Stimulated activated CD4-positive, alpha-beta T cell treated with anti-CD3 and anti-CD28 coated beads, Interleukin-4, amount 100 ng/mL, for 24 hours (primary cell): ENCODE data around the gene CTNNA3.

Experiments
- DNase-seq: peaks from one replicate; pipeline ENCODE4 v3.0.0-alpha.2; 2020

The CTNNA3 gene

DNA sequence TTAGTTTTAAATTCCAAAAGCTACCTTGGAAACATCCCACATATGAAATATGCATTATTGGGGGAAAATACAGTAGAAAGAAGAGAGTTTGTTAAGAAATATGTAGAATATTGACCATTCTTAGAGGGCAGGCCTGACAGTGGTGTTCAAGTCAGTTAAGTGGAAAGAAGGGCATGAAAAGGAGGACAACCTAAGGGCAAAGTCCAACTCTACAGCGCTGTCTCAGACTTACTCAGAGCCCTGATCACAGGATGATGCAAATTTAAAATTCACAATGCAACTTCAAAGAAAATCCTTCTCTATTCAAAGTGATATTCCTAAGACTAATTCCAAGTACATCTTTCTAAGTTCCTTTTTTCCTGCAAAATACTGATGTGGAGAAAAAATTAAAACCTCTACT, 909.3 kb downstream of the CTNNA3 start:
- DNase-seq: no peak

DNA sequence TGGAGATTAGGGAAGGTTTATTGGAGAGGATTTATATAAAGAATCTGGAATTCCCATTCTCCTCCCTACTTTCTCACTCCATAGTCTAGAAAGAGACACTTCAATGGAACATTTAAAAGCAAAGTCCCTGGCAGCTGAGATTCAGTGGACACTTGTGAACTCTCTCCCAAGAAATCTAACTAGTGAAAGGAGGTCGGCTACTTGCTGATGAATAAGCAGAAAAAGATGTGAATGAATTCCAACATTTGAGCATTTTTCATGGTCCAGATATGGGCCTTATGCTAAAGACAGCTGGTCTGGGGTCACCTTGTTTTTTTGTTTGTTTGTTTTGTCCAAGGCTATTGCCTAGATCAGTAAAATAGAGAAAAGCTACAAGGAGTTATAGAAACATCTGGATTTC, 911.2 kb downstream of the CTNNA3 start:
- no peak for DNase-seq

DNA sequence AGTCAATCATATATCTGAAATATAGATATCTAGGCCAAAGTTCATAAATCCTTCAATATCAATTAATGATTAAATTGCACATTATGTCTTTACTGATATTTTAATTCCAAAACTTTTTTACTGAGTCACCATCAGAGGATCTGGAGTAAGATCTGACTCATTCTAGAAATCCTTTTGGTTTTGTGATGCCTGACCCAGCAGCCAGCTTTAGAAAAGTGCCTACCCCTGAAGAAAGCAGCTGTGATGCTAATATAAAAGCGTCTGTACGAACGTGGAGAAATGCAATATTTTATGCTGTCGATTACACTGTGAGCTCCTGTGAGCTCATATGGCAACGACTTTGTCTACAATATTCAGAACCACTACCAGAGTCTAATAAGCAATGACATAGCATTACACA, 912.7 kb downstream of the CTNNA3 start:
- no peak for DNase-seq

DNA sequence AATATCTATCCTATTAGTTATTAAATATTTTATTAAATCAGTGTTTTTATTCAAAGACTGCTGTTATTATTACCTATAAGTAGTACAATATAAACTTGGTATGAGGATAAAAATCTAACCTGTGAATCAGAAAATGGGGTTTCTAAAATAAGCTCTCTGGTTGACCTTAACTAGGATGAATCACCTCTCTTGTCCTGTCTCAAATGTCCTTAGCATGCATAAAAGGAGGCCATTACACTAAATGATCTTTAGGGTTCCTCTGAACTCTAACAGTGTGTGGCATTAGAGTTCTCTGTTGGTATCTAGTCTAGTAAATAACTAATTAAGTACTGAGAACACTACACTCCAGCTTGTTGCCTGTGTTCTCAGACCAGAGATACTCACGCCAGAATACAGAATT, 913.2 kb downstream of the CTNNA3 start:
- DNase-seq: no peak

DNA sequence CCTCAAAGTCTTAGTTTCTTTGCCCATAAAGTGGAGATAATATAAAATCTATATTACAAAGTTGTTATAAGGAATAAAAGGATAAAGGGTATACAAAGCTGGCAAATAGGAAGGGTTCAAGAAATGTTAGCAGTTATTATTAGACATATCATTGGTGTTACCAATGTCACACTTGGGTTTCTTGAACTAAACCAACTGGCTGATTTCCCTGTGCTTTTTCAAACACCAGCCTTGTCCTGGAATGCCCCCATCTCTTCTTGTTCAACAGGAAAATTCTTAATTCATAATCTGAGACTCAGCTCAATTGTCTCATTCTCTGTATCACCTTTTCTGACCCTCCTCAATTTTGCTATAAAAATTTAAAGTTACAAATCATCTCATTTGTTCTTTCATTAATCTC, 913.9 kb downstream of the CTNNA3 start:
- DNase-seq: no peak

DNA sequence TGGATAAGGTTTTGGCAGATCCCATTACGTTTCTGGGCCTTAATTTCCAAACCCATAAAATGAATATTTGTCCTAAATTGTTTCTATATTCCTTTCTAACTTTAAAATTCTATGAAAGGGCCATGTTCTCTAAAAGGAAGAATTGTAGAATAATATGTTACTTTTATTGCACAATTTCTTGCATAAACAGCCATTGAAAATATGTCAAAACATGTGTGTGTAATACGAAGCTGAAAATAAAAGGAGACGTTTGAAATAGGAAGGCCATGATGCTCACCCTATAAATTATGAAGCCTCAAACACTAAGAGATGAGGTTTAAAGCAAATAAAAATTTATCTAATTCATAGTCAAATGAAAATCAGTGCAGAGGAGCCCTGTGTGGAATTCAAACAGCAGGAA, 915.2 kb downstream of the CTNNA3 start:
- no peak for DNase-seq

DNA sequence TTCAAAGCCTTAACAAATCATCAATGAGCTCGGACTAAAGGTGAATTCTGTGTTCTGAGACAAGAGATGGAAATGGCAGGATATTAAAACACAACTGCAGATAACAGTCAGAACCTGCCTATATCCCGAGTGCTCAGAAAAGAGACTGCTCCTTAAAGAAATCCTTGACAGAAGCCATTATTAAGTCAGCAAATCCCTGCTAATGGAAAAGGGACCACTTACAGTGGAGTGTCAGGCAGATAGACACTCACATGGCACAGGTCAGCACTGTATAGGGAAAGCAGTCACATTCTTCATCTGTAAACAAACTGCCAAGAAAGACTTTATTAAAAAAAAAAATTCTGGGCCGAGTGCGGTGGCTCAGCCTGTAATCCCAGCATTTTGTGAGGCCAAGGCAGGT, 917.6 kb downstream of the CTNNA3 start:
- DNase-seq: no peak

DNA sequence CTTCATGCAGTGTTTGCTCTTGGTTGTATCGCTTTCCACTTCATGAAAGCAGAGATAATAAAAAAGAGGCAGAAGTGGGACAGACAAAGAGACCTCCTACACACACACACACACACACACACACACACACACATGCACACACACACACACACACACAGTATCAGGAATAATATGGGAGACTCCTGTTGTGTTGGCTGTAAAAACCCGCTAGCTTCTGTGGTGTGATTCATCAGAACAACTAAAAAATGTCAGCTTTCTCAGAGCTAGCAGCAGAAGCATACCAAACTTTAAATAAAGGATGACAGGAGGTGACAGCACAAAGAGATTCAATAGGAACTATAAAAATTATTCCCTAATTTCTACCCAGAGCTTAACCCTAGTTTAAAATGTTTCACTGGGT, 918.3 kb downstream of the CTNNA3 start:
- DNase-seq: no peak

DNA sequence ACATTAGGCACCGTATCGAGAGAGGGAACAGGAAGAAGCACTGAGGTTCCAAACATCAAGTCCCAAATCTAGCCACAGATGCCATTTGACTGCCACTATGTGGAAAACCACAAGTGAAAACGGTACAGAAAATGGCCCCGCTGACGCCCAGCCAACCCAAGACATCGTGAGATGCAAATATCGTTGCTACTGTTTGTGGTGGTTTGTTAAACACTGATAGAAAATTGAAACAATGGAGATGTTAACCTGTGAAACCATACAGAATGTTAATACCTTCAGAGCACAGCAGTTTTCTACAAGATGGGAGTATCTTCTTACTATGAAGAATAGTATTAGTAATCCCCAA, 922.5 kb downstream of the CTNNA3 start:
- DNase-seq: no peak

DNA sequence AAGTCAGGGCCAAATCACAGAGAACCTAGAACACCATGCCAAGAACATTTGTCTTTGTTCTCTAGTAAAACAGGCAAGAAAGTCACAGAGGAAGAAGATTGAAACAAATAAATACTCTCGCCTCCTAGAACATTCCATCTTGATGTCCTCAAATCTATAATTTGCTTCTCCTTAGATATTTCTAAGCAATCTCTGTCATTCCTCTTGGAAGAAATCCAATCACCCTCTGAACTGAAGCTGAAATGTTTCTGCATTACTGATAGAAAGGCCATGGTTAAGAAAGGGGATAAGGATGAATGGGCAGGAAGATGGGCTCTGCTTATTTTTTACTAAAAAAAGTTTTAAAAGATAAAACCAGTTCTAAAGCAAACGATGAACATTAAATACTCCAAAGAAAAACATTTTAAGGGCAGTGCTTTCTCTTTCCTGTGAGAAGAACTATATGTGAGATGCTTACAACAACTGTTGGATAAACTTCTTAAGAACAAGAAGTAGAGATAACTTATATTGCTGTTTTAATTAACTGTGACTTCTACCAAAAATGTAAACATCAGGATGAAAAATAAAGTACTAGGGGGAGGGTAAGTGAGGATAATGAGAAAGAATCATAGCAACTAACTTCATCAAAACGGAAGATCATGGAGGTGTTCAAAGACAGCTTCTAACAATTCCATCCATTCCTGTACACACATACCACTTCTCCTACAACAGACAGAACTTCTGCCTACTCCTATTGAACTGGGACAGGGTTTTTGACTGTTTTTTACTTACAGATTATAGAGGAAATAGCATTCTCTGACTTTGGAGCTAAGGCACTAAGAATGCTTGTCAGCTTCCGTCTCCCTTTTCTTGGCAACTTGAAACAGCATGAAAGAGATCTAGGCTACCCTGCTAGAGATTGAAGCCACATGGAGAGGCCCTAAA, 923.2 kb downstream of the CTNNA3 start:
- DNase-seq: no peak

DNA sequence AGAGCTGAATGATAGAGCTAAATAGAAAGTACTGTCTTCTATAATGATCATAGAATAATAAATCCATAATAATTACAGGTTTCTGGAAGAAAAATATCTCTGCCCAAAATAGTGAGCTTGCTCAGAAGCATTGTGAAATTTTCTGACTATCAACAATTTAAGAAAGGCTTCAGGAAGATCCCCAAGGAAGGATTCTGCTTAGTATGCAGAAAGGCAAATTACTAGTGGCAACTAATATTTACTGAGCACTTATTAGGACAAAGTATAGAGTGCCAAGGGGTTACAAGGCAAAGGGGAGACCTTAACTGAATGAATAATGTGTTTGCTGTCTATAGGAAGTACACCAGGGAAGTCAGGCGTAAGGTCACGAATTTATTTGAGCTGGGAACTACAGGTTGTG, 928.3 kb downstream of the CTNNA3 start:
- no peak for DNase-seq

DNA sequence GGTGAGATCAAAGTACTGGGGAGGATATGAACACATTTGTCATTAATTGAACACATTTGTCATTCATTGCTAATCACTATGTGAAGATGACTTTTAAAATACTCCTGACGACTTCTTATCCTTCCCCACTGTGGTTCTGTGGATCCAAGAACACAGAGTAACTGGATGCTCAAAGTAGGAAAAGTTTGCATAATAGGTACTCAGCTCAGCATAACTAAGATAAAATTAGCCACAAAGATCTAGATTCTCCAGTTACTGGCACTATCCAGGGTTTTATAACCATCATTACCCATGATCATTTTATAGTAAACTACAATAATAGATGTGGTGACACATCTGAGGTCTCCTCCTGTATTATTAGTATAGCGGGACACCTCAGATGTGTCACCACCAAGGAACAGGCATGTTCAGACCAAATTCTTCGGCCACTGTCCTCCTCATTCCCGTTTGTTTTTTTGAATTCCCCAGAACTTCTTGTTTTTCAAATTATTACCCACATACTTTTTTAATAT, 933.7 kb downstream of the CTNNA3 start:
- DNase-seq: no peak

DNA sequence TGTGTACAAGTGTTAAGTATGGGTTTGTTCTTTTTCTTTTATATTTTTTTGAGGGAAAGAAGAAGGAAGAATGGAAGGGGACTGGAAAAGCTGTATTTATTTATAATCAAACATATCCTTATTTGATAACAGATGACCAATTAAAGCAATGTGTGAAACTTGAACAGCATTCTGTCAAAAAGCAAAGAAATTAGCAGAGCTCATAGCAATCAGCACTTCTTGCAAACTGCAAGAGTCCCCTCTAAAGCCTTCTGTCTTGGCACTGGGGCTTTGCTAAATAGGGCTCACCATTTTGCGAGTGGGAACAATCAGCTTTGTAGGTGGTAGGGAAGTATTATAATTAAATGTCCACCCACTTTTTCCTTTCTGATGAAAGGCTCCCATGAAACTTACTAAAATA, 935.1 kb downstream of the CTNNA3 start:
- no peak for DNase-seq

DNA sequence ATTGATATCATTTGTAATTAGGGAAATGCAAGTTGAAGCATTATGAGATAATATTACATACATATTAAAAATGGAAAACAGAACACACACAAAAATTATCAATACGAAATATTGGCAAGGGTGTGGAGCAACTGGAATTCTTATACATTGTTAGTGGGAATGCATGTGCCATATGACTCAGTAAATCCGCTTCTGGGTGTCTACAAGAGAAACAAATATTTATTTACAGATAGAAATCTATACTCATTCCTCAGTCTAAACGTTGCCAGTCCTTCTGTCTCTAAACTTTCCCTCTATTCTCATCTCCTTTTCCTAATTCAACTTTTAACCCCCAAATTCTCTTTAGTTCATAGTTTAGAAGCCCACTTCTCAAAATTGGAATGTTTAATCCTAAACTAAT, 940.5 kb downstream of the CTNNA3 start:
- no peak for DNase-seq

DNA sequence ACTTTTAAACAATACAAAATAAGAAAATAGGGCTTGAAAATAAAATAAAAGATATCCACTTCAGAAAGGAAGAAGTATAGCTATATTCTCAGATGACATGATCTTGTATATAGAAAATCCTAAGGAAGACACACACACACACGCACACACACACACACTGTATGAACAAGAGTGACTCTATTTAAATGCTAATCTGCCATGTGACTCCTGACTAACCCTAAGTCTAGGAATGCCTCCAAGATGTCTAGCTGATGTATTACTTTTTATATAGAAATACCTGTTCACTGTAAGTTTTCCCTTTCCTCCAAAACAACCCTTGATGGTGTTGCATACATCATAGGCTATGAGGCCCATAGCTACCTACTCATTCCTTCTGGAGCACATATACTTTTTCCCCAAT, 943.3 kb downstream of the CTNNA3 start:
- DNase-seq: no peak

DNA sequence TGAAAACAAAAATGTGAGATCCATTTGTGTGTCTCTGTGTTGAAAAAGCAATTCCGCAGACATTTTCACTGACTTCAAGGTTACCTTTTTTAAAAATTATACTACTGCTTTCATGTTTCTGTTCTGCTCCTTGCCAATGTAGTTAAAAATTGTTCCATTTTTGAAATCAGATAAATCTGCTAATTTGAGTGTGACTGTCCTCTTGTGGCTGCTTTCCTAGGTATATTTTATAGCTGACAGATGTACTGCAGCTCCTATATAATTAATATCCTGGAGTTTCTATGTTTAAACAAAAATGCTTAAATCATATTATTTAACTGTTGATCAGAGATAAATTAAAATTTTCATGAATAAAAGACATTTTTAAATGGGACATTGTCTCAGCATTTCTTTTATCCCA, 947.8 kb downstream of the CTNNA3 start:
- no peak for DNase-seq

DNA sequence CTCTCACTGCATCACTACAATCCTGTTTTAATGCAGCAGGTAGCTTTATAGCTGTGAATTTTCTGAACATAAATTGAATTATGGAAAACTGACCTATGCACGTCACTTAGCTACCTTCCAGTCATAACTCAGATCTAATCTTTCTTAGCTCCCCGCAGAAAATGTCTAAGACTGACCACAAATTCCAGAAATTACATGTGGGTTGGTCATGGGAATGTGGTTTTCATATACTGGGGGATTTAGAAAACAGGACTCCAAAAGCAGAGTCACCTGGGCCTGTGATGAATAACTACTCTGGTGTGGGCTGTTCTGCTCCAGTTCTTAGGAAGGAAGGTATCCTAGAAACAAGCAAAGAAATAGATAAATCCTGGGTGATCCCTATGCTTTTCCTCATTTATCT, 948.5 kb downstream of the CTNNA3 start:
- no peak for DNase-seq

DNA sequence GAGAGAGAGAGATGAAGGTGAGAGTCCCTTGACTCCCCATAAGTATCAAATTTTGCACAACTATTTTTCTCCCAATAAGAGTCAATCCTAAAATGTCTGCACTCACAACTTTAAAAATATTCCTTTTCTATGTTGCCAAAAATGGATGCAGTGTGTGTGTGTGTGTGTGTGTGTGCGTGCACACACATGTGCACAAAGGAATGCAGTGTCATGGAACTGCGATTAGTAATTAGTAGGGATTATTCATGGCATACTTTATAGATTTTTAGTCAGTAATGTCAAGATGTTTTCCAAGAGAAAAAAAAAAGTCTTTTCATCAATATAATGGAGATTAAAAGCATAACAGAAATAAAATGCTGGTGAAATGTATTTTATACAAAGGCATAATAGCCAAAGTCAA, 949.3 kb downstream of the CTNNA3 start:
- DNase-seq: no peak

DNA sequence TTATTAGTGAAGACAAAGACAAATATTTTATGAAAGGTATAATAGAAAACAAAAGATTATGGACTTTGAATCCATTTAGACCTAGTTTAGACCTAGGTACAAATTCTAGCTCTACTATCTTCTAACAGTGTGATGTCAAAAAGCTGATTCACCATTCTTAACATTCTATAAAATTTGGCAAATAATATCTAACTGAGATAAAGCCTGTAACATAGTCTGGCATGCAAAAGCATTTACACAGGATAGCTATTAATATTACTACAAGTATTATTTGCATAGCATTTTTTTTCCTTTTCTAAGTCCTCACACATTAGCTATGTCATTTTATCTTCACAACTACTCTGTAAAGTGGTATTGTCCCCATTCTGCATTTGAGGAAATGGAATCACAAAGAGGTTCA, 949.7 kb downstream of the CTNNA3 start:
- DNase-seq: no peak

DNA sequence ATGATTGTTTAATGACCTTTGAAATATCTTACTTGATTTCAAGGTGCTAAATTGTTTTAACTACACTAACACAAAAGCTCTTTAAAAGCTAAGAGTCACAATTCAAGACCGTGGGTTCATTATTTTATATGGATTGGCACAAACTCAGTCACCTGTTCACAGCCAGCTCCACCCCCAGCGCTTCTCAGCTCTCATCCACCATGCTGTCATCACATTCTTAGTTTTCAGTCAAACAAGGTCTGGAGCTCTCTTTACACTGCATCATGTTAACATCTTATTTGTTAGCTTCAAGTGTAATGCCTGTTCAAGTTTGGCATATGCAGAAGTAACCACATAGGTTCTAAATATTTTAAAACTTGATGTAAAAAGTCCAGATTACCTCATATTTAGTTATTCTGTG, 951.1 kb downstream of the CTNNA3 start:
- DNase-seq: no peak

DNA sequence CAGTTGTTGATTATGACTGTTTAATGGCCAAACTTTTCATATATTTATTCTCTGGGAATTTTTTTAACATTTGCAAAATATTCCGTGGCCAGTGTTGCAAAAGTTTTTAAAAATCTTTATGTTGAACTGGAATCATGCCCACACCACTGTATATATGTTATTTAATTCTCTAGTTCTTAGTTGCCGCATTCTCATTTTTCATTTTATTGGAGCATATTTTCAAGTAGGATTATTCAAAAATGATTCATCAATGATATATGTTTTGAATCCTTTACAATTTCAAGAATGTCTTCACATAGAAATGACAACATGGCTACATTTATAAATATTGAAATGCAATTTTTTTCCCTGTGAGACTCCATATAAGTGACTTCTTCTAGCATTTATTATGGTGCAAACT, 958.8 kb downstream of the CTNNA3 start:
- DNase-seq: no peak

DNA sequence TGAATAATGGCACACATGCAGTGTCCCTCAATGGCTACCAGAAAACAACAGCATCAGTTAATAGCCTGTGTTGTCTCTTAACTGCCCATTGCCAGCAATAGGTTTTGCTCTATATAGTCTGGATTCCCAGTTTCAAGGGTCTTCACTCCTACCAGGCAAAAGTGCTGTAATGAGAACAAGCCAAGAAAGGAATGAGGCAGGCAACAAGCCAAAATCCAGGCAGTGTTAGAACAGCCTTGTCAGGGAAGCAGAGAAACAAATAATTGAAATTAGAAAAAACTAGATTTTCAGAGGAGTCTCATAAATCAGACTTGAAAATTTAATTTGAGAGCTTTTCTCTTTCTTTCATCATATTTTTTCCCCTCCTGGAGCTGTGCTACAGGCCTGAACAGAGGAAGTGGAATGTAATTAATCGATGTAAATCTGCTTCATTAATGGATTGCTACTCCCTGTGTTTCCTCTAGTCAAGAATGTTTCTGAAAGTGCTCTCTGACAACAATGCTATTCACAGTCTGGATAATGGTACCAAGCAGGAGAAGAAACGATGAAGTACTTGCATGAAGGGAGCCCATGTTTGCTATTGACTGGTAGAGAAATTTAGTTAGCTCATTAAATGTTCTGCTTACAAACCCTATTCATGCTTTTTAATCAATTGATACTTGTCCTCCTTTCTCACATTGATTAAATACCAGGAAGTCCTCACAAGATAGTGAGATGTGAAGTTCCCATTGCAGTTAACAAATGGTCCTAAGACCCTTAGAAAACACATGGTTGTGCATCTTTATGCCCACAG, 972.2 kb downstream of the CTNNA3 start:
- DNase-seq: no peak

DNA sequence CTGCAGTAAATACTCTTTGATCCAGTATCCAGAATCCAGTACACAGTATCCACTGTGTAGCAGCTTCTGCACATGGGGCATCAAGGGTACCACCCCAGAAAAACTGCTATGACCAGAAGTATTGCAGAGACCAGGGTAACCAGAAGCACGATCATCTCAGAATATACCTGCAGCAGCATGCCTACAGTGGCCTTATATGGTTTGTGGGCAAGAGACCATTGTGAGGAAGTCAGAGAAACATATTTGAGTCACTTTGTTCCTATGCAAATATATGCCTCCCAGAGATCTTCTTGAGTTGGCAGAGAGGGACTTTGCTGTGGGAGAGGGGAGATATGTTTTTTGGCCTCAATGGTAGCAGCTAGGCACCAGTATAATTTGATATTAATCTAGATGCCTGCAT, 976.5 kb downstream of the CTNNA3 start:
- no peak for DNase-seq
